GM12865 (cell line): Measurements from ENCODE around the gene NIPBL.

Source experiments
- DNase-seq: peaks from one replicate; pipeline ENCODE4 v3.0.0; 2010; ENCODE audit warnings: low read depth
- H3K4me3 ChIP-seq: 2 replicates; pipeline ENCODE4 v1.5.1; 2011; ENCODE audit warnings: mild to moderate bottlenecking, low read depth, low read length, control low read depth
- TF ChIP-seq, protein P1 (sequence below): IDR thresholded peaks from 2 replicates; pipeline ENCODE4 v1.5.1; 2011; ENCODE audit warnings: low read length, control low read depth, low read depth, inconsistent platforms; ENCODE audit not compliant: insufficient read depth; ENCODE audit errors: missing control alignments

NIPBL gene, protein sequence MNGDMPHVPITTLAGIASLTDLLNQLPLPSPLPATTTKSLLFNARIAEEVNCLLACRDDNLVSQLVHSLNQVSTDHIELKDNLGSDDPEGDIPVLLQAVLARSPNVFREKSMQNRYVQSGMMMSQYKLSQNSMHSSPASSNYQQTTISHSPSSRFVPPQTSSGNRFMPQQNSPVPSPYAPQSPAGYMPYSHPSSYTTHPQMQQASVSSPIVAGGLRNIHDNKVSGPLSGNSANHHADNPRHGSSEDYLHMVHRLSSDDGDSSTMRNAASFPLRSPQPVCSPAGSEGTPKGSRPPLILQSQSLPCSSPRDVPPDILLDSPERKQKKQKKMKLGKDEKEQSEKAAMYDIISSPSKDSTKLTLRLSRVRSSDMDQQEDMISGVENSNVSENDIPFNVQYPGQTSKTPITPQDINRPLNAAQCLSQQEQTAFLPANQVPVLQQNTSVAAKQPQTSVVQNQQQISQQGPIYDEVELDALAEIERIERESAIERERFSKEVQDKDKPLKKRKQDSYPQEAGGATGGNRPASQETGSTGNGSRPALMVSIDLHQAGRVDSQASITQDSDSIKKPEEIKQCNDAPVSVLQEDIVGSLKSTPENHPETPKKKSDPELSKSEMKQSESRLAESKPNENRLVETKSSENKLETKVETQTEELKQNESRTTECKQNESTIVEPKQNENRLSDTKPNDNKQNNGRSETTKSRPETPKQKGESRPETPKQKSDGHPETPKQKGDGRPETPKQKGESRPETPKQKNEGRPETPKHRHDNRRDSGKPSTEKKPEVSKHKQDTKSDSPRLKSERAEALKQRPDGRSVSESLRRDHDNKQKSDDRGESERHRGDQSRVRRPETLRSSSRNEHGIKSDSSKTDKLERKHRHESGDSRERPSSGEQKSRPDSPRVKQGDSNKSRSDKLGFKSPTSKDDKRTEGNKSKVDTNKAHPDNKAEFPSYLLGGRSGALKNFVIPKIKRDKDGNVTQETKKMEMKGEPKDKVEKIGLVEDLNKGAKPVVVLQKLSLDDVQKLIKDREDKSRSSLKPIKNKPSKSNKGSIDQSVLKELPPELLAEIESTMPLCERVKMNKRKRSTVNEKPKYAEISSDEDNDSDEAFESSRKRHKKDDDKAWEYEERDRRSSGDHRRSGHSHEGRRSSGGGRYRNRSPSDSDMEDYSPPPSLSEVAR (N-terminal part only)

DNA sequence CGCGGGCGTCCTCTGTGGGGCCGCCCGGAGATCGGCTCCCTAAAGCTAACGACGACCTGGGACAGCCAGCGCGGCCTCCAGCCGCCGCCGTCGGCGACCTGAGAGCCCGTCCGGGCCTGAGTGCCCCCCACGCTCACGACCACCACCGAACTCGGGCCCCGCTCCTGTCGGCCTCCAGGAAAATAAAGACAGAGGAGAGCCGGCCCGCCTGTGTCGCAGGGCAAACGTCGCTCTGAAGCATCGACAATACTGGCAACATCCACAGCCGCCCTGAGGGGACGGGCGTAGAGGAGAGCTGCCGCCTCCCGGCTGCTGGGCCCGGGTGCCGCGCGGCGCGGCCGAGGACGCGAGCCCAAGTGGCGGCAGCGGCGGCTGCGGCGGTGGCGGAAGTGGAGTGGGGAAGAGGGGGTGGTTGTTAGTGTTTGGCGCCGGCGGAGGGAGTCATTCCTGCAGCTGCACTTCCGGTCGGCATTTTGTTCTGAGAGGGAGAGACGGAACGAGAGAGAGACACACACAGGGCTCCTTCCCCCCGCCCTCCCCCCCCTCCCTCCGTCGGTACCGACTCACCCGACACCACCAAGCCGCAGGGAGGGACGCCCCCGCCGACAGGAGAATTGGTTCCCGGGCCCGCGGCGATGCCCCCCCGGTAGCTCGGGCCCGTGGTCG is at the start of gene NIPBL:
Gene NIPBL (plus strand): TSS at position 471 of the 666 bp plus-strand sequence. CDS start 76,928 bp downstream, outside the sequence.
- H3K4me3 ChIP-seq: peak within 1 kb of the TSS; percentile 87
- peak; percentile 96 for DNase-seq
- TF ChIP-seq, protein P1, sequence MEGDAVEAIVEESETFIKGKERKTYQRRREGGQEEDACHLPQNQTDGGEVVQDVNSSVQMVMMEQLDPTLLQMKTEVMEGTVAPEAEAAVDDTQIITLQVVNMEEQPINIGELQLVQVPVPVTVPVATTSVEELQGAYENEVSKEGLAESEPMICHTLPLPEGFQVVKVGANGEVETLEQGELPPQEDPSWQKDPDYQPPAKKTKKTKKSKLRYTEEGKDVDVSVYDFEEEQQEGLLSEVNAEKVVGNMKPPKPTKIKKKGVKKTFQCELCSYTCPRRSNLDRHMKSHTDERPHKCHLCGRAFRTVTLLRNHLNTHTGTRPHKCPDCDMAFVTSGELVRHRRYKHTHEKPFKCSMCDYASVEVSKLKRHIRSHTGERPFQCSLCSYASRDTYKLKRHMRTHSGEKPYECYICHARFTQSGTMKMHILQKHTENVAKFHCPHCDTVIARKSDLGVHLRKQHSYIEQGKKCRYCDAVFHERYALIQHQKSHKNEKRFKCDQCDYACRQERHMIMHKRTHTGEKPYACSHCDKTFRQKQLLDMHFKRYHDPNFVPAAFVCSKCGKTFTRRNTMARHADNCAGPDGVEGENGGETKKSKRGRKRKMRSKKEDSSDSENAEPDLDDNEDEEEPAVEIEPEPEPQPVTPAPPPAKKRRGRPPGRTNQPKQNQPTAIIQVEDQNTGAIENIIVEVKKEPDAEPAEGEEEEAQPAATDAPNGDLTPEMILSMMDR: no peak

DNA sequence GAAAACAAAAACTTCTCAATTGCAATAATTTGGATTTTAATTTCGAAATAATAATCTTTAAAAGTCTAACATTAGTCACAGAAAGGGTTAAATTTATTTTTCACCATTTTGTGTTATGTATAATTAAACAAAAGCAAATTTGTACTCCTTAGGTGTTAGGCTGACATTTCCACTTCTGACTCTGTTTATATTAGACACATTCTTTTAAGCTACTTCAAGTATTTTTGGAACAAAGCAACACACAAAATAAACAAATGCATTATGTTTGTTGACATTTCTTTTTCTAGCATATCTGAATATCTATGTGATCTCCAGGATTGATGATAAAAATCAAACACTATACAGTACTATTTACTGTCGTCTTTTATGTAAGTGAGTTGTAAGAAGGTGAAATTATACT is 44.3 kb upstream of the NIPBL start:
- TF ChIP-seq, protein P1: no peak
- no peak for DNase-seq
- H3K4me3 ChIP-seq: no peak overlapping the region

DNA sequence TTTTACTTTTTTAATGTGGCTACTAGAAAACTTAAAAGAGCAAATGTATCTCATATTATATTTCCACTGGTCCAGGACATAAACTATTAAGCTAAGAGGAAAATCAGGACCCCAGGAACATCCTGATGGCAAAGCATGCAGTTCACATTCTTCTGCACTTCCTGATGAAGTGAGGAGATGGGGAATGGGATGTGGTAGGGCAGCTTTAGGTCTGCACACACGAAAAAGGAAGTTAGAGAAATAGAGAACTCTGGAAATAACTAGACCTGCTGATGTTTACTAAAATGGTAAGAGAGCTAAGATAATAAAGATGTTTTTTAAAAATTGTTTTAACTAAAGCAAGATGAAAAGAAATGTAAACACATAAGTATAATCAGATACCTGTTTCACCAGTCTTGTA is 39.7 kb upstream of the NIPBL start:
- TF ChIP-seq, protein P1: no peak
- DNase-seq: no peak
- no peak overlapping the region for H3K4me3 ChIP-seq

DNA sequence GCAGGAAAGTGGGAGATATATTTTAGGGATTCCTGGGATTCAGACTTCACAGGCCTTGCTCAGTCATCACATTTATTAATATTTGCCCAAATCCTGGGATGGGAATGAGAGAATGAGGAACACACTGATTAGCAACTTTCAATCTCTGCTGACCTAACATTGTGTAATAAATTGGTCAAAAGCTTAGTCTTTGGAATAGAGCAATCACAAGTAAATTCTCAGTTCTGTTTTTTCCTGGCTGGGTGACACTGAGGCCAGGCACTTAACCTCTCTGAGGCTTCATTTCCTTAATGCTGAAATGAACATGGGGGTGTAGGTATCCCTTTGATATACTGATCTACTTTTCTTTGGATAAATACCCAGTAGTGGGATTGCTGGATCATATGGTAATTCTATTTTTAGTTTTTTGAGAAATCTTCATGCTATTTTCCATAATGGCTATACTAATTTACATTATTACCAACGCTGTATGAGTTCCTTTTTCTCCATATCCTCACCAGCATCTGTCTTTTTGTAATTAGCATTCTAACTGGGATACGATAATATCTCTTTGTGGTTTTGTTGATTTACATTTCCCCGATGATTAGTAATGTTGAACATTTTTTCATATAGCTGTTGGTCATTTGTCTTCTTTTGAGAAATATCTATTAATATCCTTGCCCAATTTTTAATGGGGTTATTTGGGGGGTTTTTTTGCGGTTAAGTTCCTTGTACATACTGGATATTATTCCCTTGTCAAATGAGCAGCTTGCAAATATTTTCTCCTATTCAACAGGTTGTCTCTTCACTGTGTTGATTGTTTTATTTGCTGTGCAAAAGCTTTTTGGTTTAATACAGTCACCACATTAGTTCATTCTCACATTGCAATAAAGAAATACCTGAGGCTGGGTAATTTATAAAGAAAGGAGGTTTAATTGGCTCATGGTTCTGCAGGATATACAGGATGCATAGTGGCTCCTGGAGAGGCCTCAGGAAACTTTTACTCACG is 36.8 kb upstream of the NIPBL start:
- TF ChIP-seq, protein P1: no peak
- DNase-seq: no peak
- no peak overlapping the region for H3K4me3 ChIP-seq

DNA sequence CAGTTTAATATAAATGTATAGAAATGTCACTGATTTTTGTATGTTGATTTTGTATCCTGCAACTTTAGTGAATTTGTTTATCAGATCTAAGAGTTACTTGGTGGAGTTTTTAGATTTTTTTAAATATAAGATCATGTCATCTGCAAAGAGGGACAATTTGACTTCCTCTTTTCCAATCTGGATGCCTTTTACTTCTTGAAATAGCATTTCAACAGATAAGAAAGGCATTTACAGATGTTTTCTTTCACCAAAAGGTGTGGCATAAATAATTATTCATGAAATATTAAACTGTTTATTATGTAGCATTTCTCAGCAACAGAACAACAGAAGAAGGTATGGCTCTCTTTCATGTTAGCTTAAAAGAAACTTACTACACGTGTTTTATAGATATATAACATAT is 34.9 kb upstream of the NIPBL start:
- TF ChIP-seq, protein P1: no peak
- no peak for DNase-seq
- H3K4me3 ChIP-seq: no peak overlapping the region
